Measurements from ENCODE around the gene KCNB1.
"Not testable (repeated sequence)": the region's sequence is repeated elsewhere in the genome, so short reads cannot be mapped to it uniquely, and the experiment has no call there.

Gene KCNB1

DNA sequence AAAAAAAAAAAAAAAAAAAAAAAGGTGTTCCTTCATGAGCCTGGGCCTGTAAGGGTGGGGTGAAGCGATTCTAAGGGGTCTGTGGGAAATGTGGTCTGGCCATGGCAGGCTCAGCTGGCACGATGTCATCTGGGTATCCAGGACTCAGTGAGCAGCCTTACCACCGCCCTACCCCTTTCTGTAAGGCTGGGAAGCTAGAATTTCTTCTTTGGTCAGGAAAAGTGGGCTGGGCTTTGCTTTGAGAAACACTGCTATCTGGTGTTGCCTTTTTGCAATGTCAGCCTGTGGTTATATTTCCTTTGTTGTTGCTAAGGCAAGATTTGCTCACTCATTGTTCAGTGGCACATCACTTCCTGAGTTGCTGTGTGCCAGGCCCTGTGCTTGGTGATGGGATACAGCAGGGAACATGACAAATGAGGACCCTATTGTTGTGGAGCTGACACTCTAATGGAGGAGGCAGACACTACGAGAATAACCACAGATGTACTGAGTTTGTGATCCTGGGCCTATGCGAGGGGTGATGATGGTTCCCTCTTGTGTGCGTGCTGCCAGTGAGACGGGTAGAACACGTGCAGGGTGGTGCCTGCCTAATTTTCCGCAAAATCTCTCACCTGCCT is 158.7 kb downstream of the KCNB1 start:
- Mint-ChIP-seq H3K4me1 (ENCODE audit: low read depth) (peaks cover 29% of the 10 kb centered on the region), H3K36me3 (no peaks in the 10 kb centered on the region), H3K4me3 (no peak overlapping the region), H3K9me3 (ENCODE audit: low read depth) (no peaks in the 10 kb centered on the region), H3K27me3 (peaks cover 18% of the 10 kb centered on the region), H3K27ac (peak overlapping the region; percentile 47)

DNA sequence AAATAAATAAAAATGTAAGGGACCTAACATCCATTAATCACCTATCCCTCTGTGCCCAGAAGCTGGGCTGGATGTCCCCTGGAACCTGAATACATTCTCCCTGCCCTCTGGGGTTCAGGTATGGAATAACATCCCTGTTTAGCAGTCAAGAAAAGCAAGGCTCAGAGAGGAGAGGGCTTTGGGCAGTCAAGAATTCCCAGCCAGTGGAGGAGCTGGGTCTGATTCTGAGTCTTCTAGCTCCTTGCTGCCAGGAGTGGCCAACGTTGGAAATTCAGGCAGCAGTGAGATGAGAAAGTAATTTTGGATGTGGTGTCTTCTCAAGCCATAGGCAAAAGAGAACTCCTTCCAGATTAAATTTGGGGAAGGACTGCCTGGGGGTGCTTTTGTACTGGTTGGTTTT is 162.0 kb downstream of the KCNB1 start:
- Mint-ChIP-seq H3K27ac (no peak overlapping the region), H3K27me3 (peaks cover 21% of the 10 kb centered on the region), H3K9me3 (ENCODE audit: low read depth) (no peaks in the 10 kb centered on the region), H3K4me3 (no peak overlapping the region), H3K4me1 (ENCODE audit: low read depth) (peaks cover 34% of the 10 kb centered on the region), H3K36me3 (no peaks in the 10 kb centered on the region)

DNA sequence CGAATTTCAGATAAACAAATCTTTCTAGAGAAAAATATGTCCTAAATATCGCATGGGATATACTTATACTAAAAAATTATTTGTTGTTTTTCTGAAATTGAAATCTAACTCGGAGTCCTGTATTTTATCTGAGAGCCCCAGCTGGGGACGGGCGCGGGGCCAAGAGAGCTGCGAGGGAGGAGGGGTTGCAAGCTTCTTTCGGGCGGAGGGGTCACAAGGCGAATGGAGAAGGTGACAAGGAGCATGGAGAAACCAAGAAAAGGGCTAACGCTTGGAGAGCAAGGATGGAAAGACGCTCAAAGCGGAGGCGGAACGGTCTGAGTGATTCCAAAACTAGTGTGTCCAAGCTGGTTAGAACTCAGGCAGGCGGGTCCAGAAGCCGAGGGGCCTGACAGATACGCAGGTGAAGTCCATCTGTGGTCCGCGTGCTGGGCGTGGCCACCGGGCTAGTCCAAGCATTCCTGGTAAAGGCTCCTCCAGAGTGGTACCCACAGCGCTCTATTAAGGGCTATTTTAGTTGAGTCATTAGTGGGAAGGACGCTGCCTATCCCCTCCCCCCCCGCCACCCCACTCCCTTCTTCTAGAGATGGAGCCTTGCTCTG is 163.2 kb downstream of the KCNB1 start:
- peak overlapping the region; percentile 94 for H3K4me3 Mint-ChIP-seq
- H3K36me3 Mint-ChIP-seq = no peaks in the 10 kb centered on the region
- no peak overlapping the region for H3K27ac Mint-ChIP-seq
- H3K27me3 Mint-ChIP-seq = peaks cover 21% of the 10 kb centered on the region
- H3K9me3 Mint-ChIP-seq (ENCODE audit: low read depth) = no peaks in the 10 kb centered on the region
- peaks cover 31% of the 10 kb centered on the region for H3K4me1 Mint-ChIP-seq (ENCODE audit: low read depth)

- H3K9me3 Mint-ChIP-seq (ENCODE audit: low read depth) = no peaks in the 10 kb centered on the region
- H3K4me3 Mint-ChIP-seq = peak overlapping the region; percentile 94
- no peak overlapping the region for H3K27ac Mint-ChIP-seq
- no peaks in the 10 kb centered on the region for H3K36me3 Mint-ChIP-seq
- H3K27me3 Mint-ChIP-seq = peaks cover 21% of the 10 kb centered on the region
- H3K4me1 Mint-ChIP-seq (ENCODE audit: low read depth) = peaks cover 25% of the 10 kb centered on the region
These were observed 163.8 kb downstream of the KCNB1 start for GRCh38 chr20:49318430-49319207.

DNA sequence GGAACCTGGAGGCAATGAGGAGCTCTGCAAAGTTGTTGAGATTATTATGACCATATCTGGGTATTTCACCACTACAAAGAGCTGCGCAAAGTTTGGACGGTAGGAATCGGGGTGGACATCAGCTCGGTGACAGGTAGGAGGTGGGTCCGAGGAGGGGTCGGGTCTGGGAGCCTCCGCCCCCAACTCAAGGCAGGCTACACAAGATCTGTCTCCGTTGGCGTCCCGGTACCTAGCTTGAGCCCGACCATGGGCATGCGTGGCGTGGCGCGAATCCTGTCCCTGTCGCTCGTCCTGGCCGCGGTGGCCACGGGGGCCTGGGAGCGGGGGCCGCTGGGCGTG is 164.4 kb downstream of the KCNB1 start:
- Mint-ChIP-seq H3K27ac (no peak overlapping the region), H3K36me3 (no peaks in the 10 kb centered on the region), H3K9me3 (ENCODE audit: low read depth) (no peaks in the 10 kb centered on the region), H3K27me3 (peaks cover 21% of the 10 kb centered on the region), H3K4me3 (peak overlapping the region; percentile 61), H3K4me1 (ENCODE audit: low read depth) (peaks cover 19% of the 10 kb centered on the region)

DNA sequence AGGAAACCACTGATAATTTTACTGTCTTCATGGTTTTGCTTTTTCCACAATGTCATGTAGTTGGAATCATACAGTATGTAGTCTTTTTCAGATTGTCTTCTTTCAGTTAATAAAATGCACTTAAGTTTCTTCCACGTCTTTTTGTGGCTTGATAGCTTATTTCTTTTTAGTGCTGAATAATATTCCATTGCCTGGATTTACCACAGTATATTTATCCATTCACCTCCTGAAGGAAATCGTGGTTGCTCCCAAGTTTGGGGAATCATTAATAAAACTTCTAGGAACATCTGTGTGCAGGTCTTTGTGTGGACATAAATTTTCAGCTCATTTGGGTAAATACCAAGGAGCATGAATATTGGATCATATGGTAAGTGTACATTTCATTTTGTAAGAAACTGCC is 165.8 kb downstream of the KCNB1 start:
- no peak overlapping the region for H3K4me3 Mint-ChIP-seq
- H3K9me3 Mint-ChIP-seq (ENCODE audit: low read depth) = no peaks in the 10 kb centered on the region
- H3K4me1 Mint-ChIP-seq (ENCODE audit: low read depth) = peaks cover 15% of the 10 kb centered on the region
- no peaks in the 10 kb centered on the region for H3K36me3 Mint-ChIP-seq
- H3K27ac Mint-ChIP-seq = no peak overlapping the region
- peaks cover 20% of the 10 kb centered on the region for H3K27me3 Mint-ChIP-seq

GRCh38 chr20:49315580-49315979 is 166.9 kb downstream of the KCNB1 start:
- Mint-ChIP-seq H3K4me3 (no peak overlapping the region), H3K36me3 (peaks cover 4% of the 10 kb centered on the region), H3K9me3 (ENCODE audit: low read depth) (no peaks in the 10 kb centered on the region), H3K27ac (no peak overlapping the region), H3K27me3 (peaks cover 11% of the 10 kb centered on the region), H3K4me1 (ENCODE audit: low read depth) (peaks cover 20% of the 10 kb centered on the region)

- not testable (repeated sequence) for H3K4me3 Mint-ChIP-seq; H3K9me3 Mint-ChIP-seq (ENCODE audit: low read depth); H3K27ac Mint-ChIP-seq; H3K36me3 Mint-ChIP-seq; H3K27me3 Mint-ChIP-seq
- peaks cover 19% of the 10 kb centered on the region for H3K4me1 Mint-ChIP-seq (ENCODE audit: low read depth)
These were observed 168.4 kb downstream of the KCNB1 start for GRCh38 chr20:49314052-49314451.
